ENCODE measurements around the gene CENPB.

The CENPB gene

GRCh38 chr20:3767427-3768341 lies 18.9 kb downstream of the CENPB start, which contains the start of gene ADISSP:
ADISSP (minus strand) TSS chr20:3767753; CDS start chr20:3760100, 7,653 bp downstream.
- Mint-ChIP-seq H3K36me3 (ENCODE audit: low read depth) (no peaks in the 10 kb centered on the region), H3K27me3 (ENCODE audit: low read depth, poor library complexity) (peaks cover 7% of the 10 kb centered on the region), H3K9me3 (no peaks in the 10 kb centered on the region), H3K4me3 (peak within 1 kb of the TSS; percentile 85), H3K27ac (peak within 1 kb of the TSS; percentile 97), H3K4me1 (peaks cover 46% of the 10 kb centered on the region)
- TF ChIP-seq CTCF (IDR thresholded peaks at IDR 0.05) = no peak
- peak; percentile 96 for DNase-seq

- Mint-ChIP-seq H3K27ac (no peak overlapping the region), H3K9me3 (no peaks in the 10 kb centered on the region), H3K4me3 (peak overlapping the region; percentile 85), H3K27me3 (ENCODE audit: low read depth, poor library complexity) (peaks cover 3% of the 10 kb centered on the region), H3K36me3 (ENCODE audit: low read depth) (no peaks in the 10 kb centered on the region), H3K4me1 (peaks cover 49% of the 10 kb centered on the region)
- peak; percentile 37 for DNase-seq
- no peak for TF ChIP-seq CTCF (IDR thresholded peaks at IDR 0.05)
Measured at GRCh38 chr20:3767110-3767426, 19.5 kb downstream of the CENPB start.

GRCh38 chr20:3766422-3767109 lies 20.0 kb downstream of the CENPB start:
- no peaks in the 10 kb centered on the region for H3K9me3 Mint-ChIP-seq
- H3K4me1 Mint-ChIP-seq = peaks cover 53% of the 10 kb centered on the region
- no peak overlapping the region for H3K27ac Mint-ChIP-seq
- TF ChIP-seq CTCF (IDR thresholded peaks at IDR 0.05) = no peak
- peaks cover 3% of the 10 kb centered on the region for H3K27me3 Mint-ChIP-seq (ENCODE audit: low read depth, poor library complexity)
- H3K36me3 Mint-ChIP-seq (ENCODE audit: low read depth) = peaks cover 4% of the 10 kb centered on the region
- peak overlapping the region; percentile 85 for H3K4me3 Mint-ChIP-seq
- no peak for DNase-seq

GRCh38 chr20:3765171-3765882 lies 21.2 kb downstream of the CENPB start:
- H3K36me3 Mint-ChIP-seq (ENCODE audit: low read depth) = peaks cover 6% of the 10 kb centered on the region
- peak overlapping the region; percentile 88 for H3K27ac Mint-ChIP-seq
- no peak for TF ChIP-seq CTCF (IDR thresholded peaks at IDR 0.05)
- peak overlapping the region; percentile 85 for H3K4me3 Mint-ChIP-seq
- no peak for DNase-seq
- no peaks in the 10 kb centered on the region for H3K9me3 Mint-ChIP-seq
- peaks cover 64% of the 10 kb centered on the region for H3K4me1 Mint-ChIP-seq
- peaks cover 3% of the 10 kb centered on the region for H3K27me3 Mint-ChIP-seq (ENCODE audit: low read depth, poor library complexity)

GRCh38 chr20:3764659-3765058 lies 21.9 kb downstream of the CENPB start:
- peaks cover 3% of the 10 kb centered on the region for H3K27me3 Mint-ChIP-seq (ENCODE audit: low read depth, poor library complexity)
- no peak overlapping the region for H3K27ac Mint-ChIP-seq
- H3K4me1 Mint-ChIP-seq = peaks cover 71% of the 10 kb centered on the region
- no peak overlapping the region for H3K4me3 Mint-ChIP-seq
- peaks cover 6% of the 10 kb centered on the region for H3K36me3 Mint-ChIP-seq (ENCODE audit: low read depth)
- H3K9me3 Mint-ChIP-seq = no peaks in the 10 kb centered on the region
- no peak for DNase-seq
- no peak for TF ChIP-seq CTCF (IDR thresholded peaks at IDR 0.05)
